GM21529 (cell line): ENCODE results near the gene HGD.

Experiments used
- ATAC-seq: cut with Tn5 transposase; IDR thresholded peaks from one replicate; pipeline ENCODE4 v1.9.1; 2021; ENCODE audit not compliant: unreplicated experiment

HGD gene

GRCh38 chr3:120596116-120596852 is 85.8 kb downstream of the HGD start, which contains the start of gene NDUFB4:
TSS of gene NDUFB4 (plus strand) at chr3:120596336. CDS start at chr3:120596360, 24 bp downstream.
- ATAC-seq: peak; percentile 92

GRCh38 chr3:120595788-120596115 is 86.3 kb downstream of the HGD start:
- no peak for ATAC-seq

- ATAC-seq: no peak
These were observed 94.6 kb downstream of the HGD start for GRCh38 chr3:120587332-120587975.
